Colonic mucosa (tissue), 4 donors: ENCODE measurements around the gene OTULINL. TPM values are rescaled to one million over a fixed set of nuclear protein-coding genes. Genes with fewer than 3 reads are reported as not detected.

Source experiments
- DNase-seq: peaks from one replicate; pipeline ENCODE4 v3.0.0-alpha.2; 2020
- H3K27ac ChIP-seq: fragments of 200-600 bp; one replicate; pipeline ENCODE4 v1.8.0; 2021
- H3K27me3 ChIP-seq: fragments of 200-600 bp; one replicate; pipeline ENCODE4 v1.8.0; 2021
- H3K36me3 ChIP-seq: fragments of 200-600 bp; one replicate; pipeline ENCODE4 v1.8.0; 2021
- H3K4me1 ChIP-seq: fragments of 200-600 bp; one replicate; pipeline ENCODE4 v1.8.0; 2021; ENCODE audit warnings: mild to moderate bottlenecking
- H3K4me3 ChIP-seq: fragments of 200-600 bp; one replicate; pipeline ENCODE4 v1.8.0; 2021
- H3K9ac ChIP-seq, 2 donors: one replicate each; pipeline ENCODE4 v1.7.0; 2013; ENCODE audit warnings: control low read depth in 2 of 2, low read depth in 2 of 2, low read length in 2 of 2
- H3K9me3 ChIP-seq: fragments of 200-600 bp; one replicate; pipeline ENCODE4 v1.8.0; 2021
- intact Hi-C: fragments of 100-400 bp; cut with DNase I; formaldehyde crosslinking; loops from one replicate; pipeline ENCODE4 v1.14.1; 2022
- total RNA-seq, 2 donors: library from RNA; stranded (reverse); fragmentation: NEBNext Ultra II Directional in 1 of 2; extraction: Animal tissue kit (Norgen Biotek cat#: 25700) in 1 of 2; gene quantifications; one replicate each; pipeline ENCODE4 v1.2.1, GENCODE V29; 2021
- TF ChIP-seq, protein P1 (sequence below): fragments of 200-600 bp; IDR thresholded peaks from one replicate; pipeline ENCODE4 v1.8.0; 2022; ENCODE audit warnings: antibody characterized with exemption, mild to moderate bottlenecking
- donor health status: healthy.
- donor health status: DM: no; HTN: no; CAD: no.
- donor health status: DM: no; HTN: no; CAD: no.

OTULINL gene
- total RNA-seq = 10 to 100 TPM; 58.5 to 60.1 TPM

- intact Hi-C loops = no loop called here
- H3K36me3 ChIP-seq = no peaks in the 10 kb centered on the region
- H3K27ac ChIP-seq = peak within 1 kb of the TSS; percentile 62
- H3K9ac ChIP-seq = peak within 1 kb of the TSS; percentile 75 to 87
- peak within 1 kb of the TSS; percentile 74 for H3K4me3 ChIP-seq
- H3K4me1 ChIP-seq = no peaks in the 10 kb centered on the region
- H3K9me3 ChIP-seq = no peaks in the 10 kb centered on the region
- TF ChIP-seq, protein P1, sequence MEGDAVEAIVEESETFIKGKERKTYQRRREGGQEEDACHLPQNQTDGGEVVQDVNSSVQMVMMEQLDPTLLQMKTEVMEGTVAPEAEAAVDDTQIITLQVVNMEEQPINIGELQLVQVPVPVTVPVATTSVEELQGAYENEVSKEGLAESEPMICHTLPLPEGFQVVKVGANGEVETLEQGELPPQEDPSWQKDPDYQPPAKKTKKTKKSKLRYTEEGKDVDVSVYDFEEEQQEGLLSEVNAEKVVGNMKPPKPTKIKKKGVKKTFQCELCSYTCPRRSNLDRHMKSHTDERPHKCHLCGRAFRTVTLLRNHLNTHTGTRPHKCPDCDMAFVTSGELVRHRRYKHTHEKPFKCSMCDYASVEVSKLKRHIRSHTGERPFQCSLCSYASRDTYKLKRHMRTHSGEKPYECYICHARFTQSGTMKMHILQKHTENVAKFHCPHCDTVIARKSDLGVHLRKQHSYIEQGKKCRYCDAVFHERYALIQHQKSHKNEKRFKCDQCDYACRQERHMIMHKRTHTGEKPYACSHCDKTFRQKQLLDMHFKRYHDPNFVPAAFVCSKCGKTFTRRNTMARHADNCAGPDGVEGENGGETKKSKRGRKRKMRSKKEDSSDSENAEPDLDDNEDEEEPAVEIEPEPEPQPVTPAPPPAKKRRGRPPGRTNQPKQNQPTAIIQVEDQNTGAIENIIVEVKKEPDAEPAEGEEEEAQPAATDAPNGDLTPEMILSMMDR = no peak
- H3K27me3 ChIP-seq = no peaks in the 10 kb centered on the region
- peak; percentile 95 for DNase-seq
These were observed at the start of gene OTULINL for GRCh38 chr5:14581106-14581890. Gene OTULINL, plus strand, starts transcription at chr5:14581792. Its CDS starts 103 bp downstream, at chr5:14581895.

DNA sequence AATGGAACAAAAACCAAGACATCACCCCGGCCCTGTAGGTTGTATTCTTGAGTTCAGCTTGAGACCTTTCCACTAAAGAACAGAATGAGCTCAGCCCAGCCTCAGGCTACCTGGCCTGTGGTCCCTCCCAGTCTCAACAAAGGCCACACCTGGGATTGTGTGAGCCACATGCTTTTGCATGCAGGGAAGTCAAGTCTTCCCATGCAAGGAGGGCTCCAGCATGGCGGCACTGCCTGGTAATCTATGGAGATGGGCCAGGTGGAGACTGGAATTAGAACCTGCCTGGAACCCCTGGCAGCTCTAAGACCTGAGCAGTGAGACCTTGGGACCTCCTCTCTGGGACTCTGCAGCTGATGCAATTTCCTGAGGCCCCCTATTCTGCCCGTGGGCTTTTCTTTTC lies 49.4 kb upstream of the OTULINL start:
- Histone ChIP-seq H3K27me3 (no peaks in the 10 kb centered on the region), H3K9me3 (no peaks in the 10 kb centered on the region), H3K36me3 (no peaks in the 10 kb centered on the region), H3K4me3 (no peak overlapping the region), H3K27ac (no peak overlapping the region), H3K4me1 (no peaks in the 10 kb centered on the region), H3K9ac (no peak overlapping the region)
- no peak for DNase-seq
- TF ChIP-seq, protein P1 = no peak
- intact Hi-C loops = no loop called here

GRCh38 chr5:14534773-14535172 lies 46.8 kb upstream of the OTULINL start:
- no peaks in the 10 kb centered on the region for H3K36me3 ChIP-seq
- H3K9me3 ChIP-seq = no peaks in the 10 kb centered on the region
- H3K27me3 ChIP-seq = no peaks in the 10 kb centered on the region
- no peak overlapping the region for H3K4me3 ChIP-seq
- no peak overlapping the region for H3K9ac ChIP-seq
- no peak for DNase-seq
- H3K4me1 ChIP-seq = no peaks in the 10 kb centered on the region
- TF ChIP-seq, protein P1 = no peak
- H3K27ac ChIP-seq = peak overlapping the region; percentile 28
- intact Hi-C loops = no loop called here

DNA sequence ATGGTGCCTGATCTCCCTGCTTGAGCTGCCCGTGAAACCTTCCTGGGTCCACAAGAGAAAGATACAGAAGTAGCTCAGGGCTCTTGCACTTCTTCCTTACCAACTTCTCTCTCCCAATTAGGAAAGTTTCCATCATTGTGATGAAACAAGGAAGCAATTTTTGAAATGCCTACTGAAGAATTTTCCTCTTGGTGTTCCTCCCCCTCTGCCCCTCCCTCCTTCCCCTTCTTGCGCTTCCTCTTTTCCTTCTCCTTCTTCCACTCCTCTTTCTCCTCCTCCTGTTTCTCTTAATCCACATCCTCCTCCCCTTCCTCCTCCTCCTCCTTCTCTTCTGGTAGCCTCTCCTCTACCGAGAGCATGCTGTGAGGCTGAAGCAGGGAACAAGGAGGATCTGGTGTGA lies 36.3 kb upstream of the OTULINL start:
- TF ChIP-seq, protein P1 = no peak
- Histone ChIP-seq H3K27me3 (no peaks in the 10 kb centered on the region), H3K4me1 (no peaks in the 10 kb centered on the region), H3K9me3 (no peaks in the 10 kb centered on the region), H3K9ac (no peak overlapping the region), H3K4me3 (no peak overlapping the region), H3K27ac (no peak overlapping the region), H3K36me3 (no peaks in the 10 kb centered on the region)
- no peak for DNase-seq
- intact Hi-C loops = no loop called here

- Histone ChIP-seq H3K9me3 (no peaks in the 10 kb centered on the region), H3K4me3 (no peak overlapping the region), H3K9ac (no peak overlapping the region), H3K27ac (no peak overlapping the region), H3K36me3 (no peaks in the 10 kb centered on the region), H3K27me3 (no peaks in the 10 kb centered on the region), H3K4me1 (no peaks in the 10 kb centered on the region)
- TF ChIP-seq, protein P1 = no peak
- no peak for DNase-seq
- intact Hi-C loops = no loop called here
These were observed 35.7 kb upstream of the OTULINL start for GRCh38 chr5:14545862-14546261.
